ENCODE measurements around the gene NR2F6.

NR2F6 gene

GRCh38 chr19:17215127-17215971 lies 30.4 kb downstream of the NR2F6 start, which contains the start of gene USE1 (continued):
- TF ChIP-seq ZBTB20 (tag by site-specific recombination; IDR thresholded peaks at IDR 0.05): peak; percentile 85
- TF ChIP-seq KLF17 (tag by site-specific recombination; IDR thresholded peaks at IDR 0.05): peak; percentile 83
- no peak for TF ChIP-seq ZBTB44 (tag by site-specific recombination; IDR thresholded peaks at IDR 0.05)
- no peak for TF ChIP-seq ZNF175 (tag by site-specific recombination; IDR thresholded peaks at IDR 0.05)
- peak; percentile 65 for TF ChIP-seq REST (tag by site-specific recombination; IDR thresholded peaks at IDR 0.05)
- peak; percentile 88 for TF ChIP-seq ZBTB8A (tag by site-specific recombination; IDR thresholded peaks at IDR 0.05)
- TF ChIP-seq SCRT1 (tag by site-specific recombination; IDR thresholded peaks at IDR 0.05; ENCODE audit: borderline replicate concordance): peak; percentile 92
- peak; percentile 50; the same call in 1 of the 2 replicates for TF ChIP-seq OVOL3 (tag by site-specific recombination; IDR thresholded peaks at IDR 0.05)
- peak; percentile 50 for TF ChIP-seq ZBTB26 (tag by site-specific recombination; optimal IDR thresholded peaks at IDR 0.05)
- no peak for TF ChIP-seq ZNF121 (tag by site-specific recombination; IDR thresholded peaks at IDR 0.05)
- no peak for TF ChIP-seq ZNF548 (tag by site-specific recombination; IDR thresholded peaks at IDR 0.05)
- no peak for TF ChIP-seq ZNF664 (tag by site-specific recombination; IDR thresholded peaks at IDR 0.05)
- TF ChIP-seq ZBTB17 (tag by site-specific recombination; IDR thresholded peaks at IDR 0.05): peak; percentile 79
- peak; percentile 36; the same call in 1 of the 2 replicates for TF ChIP-seq PRDM4 (tag by site-specific recombination; IDR thresholded peaks at IDR 0.05)
- no peak for TF ChIP-seq WT1 (tag by site-specific recombination; IDR thresholded peaks at IDR 0.05)
- TF ChIP-seq ZNF449 (tag by site-specific recombination; IDR thresholded peaks at IDR 0.05): peak; percentile 61
- peak; percentile 84 for TF ChIP-seq PATZ1 (tag by site-specific recombination; IDR thresholded peaks at IDR 0.05)
- TF ChIP-seq ZNF155 (tag by site-specific recombination; IDR thresholded peaks at IDR 0.05): no peak
- peak; percentile 76 for TF ChIP-seq ZNF660 (tag by site-specific recombination; IDR thresholded peaks at IDR 0.05)
- TF ChIP-seq ZNF311 (tag by site-specific recombination; IDR thresholded peaks at IDR 0.05; ENCODE audit: borderline replicate concordance): no peak
- no peak for TF ChIP-seq ZNF140 (tag by site-specific recombination; IDR thresholded peaks at IDR 0.05)
- no peak for TF ChIP-seq ZBTB7A (tag by site-specific recombination; IDR thresholded peaks at IDR 0.05; ENCODE audit: low read depth)
- no peak for TF ChIP-seq ZNF37A (tag by site-specific recombination; IDR thresholded peaks at IDR 0.05)
- peak; percentile 46; the same call in 1 of the 2 replicates for TF ChIP-seq ZSCAN23 (tag by site-specific recombination; IDR thresholded peaks at IDR 0.05)
- TF ChIP-seq ZNF354C (tag by site-specific recombination; IDR thresholded peaks at IDR 0.05; ENCODE audit: borderline replicate concordance, low read depth): no peak
- TF ChIP-seq ZNF16 (tag by site-specific recombination; IDR thresholded peaks at IDR 0.05; ENCODE audit: low read depth): no peak

Data from HEK293 (cell line).